Lower leg skin (tissue), 3 donors: Measurements from ENCODE around the gene HEXD.

Experiments used
- CTCF ChIP-seq, 3 donors: fragments of 450-650 bp; IDR thresholded peaks; one replicate each; pipeline ENCODE4 v1.5.1; 2016; ENCODE audit warnings: antibody characterized with exemption in 3 of 3, mild to moderate bottlenecking in 3 of 3, moderate library complexity in 2 of 3
- POLR2A ChIP-seq, 2 donors: fragments of 450-650 bp; IDR thresholded peaks; one replicate each; pipeline ENCODE4 v1.6.1; 2016 to 2017; ENCODE audit warnings: antibody characterized with exemption in 2 of 2, mild to moderate bottlenecking in 1 of 2, moderate library complexity in 1 of 2

- no peak for TF ChIP-seq POLR2A (IDR thresholded peaks at IDR 0.05)
- no peak for TF ChIP-seq CTCF (IDR thresholded peaks at IDR 0.05)
Observed at GRCh38 chr17:82449883-82450356, 31.8 kb downstream of the HEXD start.
